GM03348 (cell line): ENCODE measurements around the gene WIPF2.

Experiments used
- DNase-seq: peaks from one replicate; pipeline ENCODE4 v3.0.0; 2012; ENCODE audit warnings: low spot score

WIPF2 gene

DNA sequence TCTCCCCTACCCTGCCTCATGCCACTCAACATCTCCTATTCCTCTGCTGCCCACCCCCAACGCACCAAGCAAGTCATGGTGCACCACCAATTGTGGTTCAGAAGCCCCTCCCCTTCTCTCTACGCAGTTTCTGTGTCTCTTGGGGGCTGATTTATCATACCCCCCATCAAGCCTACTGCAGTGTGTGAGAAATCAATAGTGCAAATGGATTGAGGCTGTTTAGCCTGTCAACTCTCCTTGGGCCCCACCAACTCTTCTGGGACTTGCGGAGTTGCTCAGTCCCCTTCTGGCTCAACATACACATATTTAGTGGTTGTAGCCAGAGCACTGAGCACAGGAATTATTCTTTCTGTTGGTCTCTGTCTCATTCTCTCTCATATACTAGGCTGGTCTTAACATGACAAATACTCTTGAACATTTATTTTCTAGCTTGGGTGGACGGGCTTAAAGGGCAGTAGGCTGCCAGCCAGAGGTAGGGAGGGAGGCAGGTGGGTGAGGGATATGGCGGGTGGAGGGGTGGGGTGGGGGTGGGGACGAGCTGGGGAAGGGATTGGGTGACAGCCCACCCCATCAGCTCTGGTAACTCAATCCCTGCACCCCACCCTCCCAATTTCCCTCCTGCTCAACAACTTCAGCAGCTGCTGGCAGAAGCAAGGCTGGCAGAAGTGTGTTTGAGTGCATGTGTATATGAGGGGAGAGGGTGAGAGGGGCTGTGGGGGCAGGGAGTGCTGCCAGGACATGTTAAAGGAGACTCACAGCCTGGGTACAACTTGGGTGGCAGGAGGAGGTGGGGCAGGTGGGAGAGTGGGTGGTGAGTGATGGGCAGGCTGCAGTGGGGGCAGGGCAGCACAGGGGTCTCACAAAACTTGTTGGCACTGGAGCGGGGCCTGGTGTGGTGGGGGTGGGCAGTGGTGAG, 94.8 kb downstream of the WIPF2 start:
- DNase-seq, result no peak

DNA sequence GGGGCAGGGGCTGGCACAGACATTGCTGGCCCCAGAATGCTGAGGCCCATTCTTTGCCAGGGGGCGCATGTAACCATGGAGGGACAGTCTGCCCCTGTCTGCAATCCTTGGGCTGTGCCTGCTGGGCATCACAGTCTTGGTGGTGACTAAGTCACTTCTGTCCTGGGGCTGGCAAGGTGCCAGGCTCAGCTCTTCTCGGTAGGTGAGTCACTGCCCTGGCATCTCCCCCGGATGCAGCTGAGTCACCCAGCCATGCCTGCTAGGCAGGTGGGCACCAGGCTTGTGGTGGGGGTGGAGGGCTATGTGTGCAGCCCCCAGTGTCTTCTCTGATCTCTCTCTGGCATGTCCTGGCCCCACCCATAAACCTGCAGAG, 95.5 kb downstream of the WIPF2 start:
- DNase-seq, result peak; percentile 75

DNA sequence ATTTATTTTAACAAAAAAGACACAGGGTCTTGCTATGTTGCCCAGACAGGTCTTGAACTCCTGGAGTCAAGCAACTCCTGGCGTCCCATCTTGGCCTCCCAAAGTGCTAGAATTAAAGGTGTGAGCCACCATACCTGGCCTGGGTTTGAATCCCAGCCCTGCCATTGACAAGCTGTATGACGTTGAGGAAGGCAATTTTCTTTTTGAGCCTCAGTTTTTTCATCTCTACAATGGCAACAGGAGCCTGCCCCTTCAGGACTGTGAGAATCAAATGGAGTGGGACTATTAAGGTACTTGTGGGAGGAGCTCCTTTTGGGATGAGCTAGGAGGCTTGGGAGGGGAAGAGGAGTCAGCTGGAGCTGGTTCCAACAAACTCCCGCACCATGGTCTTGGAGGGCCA, 96.1 kb downstream of the WIPF2 start:
- no peak for DNase-seq

DNA sequence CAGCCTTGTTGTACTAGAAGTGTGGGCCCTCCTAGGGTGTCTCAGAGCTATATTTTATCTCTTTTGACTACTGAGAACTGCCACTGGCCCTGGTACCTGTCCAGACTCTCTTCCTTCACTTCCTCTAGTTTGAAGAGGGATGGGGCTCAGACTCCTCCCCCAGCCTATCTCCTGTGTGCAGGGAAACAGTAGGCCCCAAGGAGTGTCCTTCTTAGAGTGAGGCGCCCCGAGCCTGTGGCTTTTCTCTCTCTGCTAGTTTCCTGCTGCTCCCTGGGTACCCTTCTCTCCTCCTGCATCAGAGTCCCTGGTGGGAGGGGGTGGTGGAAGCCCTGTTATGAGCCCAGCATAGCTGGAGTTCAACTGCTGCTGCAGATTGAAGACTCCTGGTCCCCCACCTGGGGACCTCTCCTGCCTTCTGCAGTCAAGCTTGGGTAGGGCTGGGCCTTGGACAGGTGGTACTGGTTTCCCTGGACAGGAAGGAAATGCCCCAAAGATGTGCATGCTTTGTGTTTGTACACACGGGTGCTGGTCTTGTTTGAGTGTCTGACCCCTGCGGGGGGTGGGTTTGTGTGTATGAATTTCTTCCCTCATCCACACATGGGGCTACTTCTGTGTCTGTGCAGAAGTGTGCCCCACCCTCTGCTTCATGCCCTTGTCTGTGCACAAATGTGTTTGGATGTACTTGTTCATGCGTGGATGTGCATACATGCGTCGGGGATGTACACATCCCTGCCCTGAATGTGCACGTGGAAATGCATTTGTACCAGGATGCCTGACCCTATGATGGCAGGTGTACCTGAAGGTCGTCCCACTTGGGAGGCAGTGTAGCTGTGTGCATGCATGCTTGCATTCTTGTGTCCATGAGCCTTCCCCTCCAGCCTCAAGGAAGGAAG, 96.8 kb downstream of the WIPF2 start:
- DNase-seq, result no peak

DNA sequence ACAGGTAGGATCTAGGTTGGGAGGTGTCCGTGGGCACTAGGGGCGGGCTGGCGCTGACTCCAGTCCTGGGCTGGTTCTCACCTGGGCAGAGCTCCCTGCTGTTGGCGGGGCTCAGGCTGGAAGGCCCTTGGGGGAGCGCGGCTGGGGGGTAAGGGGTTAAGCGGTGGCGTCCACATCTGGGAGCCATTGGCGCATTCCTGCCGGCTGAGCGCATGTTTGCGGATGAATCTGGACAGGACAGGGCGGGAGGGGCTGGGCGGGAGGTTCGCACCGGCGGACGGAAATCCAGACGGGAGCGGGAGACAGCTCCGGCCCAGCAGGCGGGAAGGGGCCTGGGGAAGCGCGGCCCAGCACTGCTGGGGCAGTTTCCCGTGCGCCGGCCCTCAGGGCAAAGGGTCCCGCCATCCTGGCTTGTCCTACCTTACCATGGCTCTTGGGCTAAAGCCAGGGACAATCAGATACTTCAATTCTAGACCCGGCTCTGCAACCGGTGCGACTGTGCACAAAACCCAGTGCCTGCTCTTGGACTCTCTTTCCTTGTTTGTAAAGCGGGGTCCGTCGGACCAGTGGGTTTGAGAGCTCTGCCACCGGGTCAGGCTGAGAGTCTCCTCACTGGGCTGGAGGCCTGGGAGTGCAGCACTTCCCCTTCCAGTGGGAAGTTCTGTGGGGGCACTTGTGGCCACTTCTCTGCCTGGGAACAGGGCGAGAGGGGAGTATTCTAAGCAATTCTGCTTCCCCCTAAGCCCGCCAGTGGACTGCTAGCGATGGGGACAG, 97.7 kb downstream of the WIPF2 start:
- DNase-seq, result peak; percentile 86

DNA sequence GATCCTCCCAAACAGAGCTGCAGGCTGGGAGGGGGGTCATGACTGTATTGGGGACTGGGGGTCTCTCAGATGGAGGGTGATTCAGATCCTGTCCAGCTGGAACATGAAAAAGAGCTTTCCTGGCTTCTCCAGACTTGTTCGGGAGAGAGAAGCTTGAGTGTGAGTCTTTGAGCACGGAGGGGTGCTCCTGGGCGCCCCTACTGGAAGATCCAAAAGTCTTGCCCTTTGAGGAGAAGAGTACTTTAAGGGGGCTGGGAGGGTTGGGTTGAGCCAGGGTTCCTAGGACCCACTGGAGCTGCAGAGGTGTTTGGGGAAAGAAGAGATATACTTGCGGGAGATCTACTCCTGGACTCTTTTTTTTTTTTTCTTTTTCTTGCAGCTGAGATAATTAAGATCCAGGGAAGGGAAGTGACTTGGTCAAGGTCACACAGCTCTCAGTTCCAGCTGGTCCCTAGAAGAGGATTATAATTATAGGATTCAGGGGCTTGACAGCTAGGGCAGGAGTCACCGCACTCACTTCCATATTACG, 98.3 kb downstream of the WIPF2 start:
- peak; percentile 73 for DNase-seq

DNA sequence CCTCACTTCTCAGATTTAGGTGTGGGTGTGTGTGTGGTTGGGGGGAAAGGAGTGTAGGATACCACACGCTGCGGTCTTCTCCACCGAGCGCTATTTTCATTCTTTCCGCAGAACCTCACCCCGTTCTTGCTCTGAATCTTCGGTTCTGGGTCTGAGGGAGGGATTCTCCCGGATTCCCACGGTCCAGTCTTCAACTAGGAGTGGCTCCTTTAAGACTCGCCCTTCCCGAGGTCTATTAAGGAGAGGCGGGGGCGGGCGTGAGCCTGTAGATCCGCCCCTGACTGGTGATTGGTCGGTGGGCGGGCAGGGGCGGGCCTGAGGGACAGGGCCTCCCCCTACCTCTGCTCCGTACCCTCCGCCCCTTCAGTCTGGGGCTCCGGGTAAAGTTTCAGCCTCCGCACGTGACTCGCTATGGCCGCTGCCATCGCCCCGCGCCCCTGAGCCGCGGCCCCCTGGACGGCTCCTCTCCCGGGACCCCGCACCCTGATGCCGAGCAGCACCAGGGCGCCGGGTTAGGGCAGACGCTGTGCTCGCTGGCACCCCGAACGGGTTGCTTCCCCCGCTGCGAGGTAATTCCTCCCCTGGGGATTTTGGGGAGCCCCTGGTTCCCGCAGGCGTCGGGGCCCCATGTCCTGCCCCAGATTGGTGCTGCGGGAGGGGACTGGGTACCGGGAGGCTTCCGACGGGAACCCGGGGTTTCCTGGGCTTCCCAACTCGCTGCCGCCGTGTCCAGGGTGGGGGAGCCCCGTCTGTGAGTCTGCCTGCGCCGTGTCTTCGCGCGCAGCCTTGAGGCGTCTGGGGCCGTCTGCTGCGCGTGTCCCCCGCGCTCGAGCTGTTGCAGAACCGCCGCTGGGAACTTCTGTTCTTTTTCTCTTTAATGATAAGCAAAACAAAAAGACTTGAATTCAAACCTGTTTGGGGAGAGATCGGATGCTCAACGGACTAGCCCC, 99.1 kb downstream of the WIPF2 start:
- peak; percentile 99 for DNase-seq

DNA sequence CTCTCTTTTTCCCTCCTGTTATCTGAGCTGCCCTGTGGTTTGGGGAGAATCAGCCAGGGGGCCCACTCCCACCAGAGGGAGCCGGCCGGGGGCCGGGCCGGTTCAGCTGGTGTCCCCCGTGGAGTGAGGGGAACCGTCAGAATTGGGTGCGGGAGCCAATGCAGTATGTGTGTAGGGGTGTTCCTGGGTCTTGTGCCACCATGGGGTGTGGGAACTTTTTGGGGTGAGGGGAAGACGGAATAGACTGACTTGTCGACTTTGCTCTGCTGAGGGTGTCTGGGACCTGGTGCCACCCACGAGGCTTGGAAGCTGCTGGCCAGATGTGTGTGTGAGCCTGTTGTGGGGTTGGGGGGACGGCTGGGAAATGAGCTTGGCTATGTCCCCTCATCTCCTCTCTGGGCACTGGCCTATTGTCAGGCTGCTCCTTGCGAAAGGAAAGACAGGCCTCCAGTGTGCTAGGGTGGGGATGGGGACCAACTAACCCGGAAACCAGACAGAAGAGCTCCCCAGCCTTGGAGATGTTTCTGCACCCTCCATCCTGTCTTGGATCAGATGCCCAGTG, 99.8 kb downstream of the WIPF2 start:
- DNase-seq, result no peak

DNA sequence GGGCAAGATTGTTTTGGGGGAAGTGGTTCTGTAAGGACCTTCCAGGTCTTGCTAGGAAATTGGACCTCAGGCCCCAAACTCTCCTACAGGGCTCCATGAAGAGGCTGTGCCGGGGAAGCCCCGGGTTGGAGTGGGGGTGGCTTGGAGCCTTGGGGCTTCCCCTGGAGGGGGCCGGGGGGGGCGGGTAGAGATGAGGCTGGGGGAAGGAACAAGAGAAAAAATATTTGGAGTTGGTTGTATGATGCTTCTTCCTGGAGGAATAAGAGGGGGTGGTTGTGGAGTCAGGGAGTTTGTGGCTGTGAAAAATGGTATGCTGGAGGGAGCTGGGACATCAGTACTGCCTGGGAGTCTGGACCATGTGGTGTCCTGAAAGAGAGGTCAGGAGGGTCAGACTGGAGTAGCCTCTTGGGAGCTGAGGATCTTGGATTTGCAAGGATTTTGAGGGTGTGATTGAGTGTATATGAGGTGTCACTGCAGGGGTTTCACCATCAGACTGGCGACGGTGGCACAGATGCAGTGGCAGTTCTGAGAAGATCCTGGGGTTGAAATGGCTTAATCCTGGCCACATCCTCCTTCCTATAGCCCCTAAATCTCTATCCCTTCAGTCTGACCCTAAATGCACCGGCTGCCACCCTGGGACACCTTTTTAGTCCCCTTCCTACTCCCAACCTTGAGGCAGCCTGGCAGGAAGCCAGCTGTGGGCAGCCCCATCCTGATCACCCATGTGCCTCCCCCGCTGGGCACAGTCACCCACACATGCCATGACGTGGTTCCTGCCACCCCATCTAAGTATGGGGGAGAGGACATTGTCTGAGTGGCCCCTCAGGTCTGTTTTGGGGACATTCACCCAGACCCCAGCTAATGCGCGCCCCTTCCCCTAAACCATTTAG, 100.8 kb downstream of the WIPF2 start:
- DNase-seq, result no peak

DNA sequence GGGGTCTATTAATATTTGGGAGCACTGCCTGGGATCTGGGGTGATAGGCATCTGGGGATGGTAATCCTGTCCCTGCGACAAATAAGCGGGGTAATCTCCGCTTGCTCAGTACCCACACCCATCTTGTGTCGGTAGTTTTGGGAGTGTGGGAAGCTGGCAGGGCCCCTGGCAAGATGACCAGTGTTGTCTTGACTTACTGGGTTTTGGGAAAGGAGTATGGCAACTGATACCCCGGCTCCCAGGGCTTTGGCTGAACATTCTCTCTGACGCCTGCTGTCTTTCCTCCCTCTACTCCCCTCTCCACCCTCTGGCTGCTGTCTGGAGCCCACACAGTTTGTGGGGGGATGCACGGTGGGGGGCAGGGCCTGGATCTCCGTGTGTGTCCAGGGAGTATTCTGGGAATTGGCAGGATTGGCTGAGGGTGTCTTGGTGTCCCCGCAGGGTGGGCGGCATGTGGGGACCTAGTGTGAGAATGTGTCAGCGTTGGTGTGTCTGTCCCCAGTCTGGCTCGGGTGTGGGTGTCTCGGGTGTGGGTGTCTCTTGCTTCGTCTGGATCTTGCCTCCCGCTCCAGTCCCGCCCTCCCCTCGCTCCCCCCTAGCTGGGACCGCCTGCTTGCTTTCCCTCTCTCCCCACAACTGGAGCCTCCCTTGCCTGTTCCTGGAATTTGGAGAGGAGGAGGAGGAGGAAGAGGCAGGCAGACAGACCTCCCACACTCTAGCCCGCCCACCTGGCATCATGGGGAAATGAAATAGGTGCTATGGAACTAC, 101.8 kb downstream of the WIPF2 start:
- peak; percentile 56 for DNase-seq

DNA sequence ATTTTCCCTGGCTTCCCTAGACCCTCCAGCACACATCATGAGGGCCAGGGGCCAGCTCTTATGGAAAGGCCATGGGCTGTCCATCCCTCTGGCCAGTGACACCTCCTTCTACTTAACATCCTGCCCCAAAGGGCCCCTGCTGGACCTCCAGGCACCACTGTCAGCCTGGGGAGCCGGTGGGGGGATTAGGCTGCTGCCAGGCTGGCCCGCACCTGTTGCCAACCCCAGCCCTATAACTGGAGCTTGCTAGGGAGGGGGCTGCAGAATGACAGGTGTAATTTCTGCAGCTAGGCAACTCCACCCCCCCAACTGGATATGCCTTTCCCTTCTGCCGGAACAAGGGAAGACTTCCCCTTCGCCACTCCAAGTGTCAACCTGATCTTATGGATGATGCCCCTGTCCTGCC, 102.4 kb downstream of the WIPF2 start:
- DNase-seq, result no peak

DNA sequence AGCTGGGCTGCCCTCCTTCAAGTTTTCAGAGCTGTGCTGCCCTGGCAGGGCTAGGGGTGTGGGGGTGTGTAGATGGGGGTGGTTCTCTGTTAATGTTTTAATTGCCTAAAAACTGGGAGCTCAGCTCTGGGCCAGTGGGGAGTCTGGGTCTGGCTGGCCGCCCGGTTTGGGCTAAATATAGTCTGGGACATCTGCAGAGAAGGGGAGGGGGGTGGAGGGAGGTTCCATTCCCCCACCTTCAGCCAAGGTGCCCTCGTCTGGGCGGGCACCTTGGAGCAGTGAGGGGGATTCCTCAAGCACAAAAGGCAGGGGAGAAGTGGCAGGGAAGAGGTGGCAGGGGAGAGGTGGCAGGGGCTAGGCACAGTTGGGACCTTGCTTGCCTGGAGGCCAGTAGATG, 102.9 kb downstream of the WIPF2 start:
- DNase-seq, result peak; percentile 15

DNA sequence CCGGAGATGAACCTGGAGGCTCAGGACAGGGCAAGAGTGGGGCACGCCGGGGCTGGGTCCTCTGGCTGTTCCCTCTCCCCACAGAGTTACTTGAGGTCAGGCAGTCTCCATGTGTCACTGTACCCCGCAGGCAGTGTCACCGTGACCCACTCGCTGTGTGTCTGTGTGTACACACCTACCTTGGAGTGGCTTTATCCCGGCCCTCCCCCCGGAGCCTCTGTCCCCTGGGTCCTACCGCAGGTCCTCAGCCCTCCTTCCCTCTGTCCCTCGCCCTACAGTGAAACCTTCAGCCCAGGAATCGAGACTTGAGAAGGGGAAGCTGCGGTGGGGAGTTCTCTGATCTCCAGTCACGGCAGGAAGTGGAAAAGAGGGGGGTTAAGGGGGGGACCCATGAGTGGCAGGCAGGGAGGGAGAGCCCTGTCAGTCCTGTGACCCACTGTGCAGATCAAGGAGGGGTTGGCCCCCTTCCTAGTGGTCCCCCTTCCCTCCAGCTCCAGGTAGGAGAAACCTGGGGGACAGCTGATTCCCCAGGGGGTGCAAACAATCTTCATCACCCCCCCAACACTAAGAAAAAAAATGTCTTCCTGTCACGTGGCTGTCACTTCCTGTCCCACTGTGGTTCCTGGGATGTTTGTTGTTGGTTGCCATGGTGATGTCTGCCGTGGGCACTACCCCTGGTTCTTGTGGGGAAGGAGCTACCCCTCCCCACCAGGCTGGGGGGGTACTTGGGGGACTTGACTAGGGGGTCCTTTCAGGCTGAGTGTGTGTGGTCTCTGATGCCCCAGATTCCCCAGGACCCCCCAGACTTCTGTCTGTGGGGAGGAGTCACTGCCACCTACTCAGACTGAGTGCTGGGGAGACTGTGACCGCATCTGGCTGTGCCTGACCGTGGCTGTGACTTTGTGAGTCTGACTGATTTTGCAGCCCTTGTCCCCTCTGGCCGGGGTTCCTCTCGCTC, 103.5 kb downstream of the WIPF2 start:
- peak; percentile 80 for DNase-seq

DNA sequence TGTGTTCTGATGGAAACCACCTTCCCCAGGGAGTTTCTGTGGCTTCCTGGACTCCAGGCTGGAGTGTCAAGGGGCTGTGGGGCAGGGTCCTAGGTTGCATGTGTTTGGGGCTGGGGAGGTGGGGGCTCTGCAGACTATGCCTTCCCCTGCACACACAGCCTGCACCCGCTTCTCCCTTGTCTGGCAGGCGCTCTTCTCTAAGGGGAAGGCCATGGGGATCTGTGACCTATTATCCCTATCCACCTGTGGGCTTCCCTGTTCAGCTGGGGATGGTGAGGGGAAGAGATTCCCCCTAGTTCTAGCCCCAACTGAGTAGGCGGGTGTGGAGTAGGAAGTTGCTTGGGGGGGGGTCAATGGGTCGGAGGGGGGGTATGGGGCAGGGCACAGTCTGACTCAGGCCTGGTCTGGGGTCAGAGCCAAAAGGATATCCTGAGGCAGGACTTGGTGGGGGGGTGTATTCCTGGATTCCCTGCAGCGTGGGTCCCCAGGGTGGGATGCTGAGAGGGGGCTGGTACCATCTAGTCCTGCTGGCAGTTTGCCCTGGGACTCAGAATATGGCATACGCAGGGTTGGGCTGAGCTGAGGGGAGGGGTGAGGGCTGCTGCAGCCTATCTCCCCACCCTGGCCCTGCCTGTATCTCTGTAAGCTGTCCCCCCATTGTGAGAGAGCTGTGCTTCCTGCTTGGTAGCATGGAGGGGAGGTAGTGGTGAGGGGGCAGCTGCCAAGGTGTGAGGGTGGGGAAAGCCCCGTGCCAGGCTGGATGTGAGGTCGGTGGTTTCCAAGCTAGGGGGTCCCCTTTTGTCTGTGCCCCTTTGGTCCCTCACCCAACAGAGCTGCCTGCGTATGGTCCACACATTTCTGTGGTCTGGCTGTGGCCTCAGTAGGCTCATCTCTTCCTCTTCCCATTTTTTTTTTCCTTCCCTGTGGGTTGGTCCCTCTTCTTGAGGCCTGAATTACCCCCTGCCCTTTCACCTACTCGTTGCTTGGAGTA, 104.6 kb downstream of the WIPF2 start:
- DNase-seq, result no peak

DNA sequence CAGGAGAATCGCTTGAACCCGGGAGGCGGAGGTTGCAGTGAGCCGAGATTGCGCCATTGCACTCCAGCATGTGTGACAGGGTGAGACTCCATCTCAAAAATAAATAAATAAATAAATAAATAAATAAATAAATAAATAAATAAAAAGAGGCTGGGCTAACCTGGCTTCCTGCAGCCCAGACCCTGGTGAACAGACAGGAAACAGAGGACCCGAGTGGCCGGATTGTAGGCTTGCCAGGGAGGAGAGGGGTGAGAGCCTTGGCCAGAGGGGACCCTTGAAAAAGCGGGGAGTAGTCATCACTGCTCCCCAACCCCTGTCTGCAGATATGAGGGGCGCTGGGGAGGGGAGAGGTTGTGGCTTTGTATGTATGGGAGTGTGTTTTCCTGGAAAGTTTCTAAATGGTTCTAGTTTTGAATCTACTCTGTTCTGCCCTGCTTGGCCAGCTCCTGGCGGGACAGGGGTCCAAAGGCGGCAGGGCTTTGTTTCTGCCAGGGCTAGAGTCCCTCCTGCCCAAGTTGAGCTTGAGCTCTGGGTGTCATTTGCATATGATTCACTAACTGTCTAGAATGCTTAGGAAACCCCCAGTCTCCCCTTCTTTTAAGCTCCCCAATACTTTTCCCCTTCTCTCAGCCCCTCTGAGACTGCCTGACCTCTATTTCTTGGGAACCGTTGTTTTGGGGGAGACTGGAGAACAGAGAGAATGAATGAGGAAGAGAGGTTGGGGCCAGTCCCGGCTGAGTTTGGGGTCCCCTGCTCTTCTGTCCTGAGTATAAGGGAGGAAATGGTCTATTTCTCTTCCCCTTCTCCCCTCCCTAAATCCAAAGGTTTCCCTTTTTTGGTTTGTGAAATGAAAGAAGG, 106.3 kb downstream of the WIPF2 start:
- no peak for DNase-seq
